K562 (cell line): ENCODE results near the gene MCM7. TPM values are rescaled to one million over a fixed set of nuclear protein-coding genes. Genes with fewer than 3 reads are reported as not detected.

Experiments used
- polyA plus RNA-seq, 8 experiments: library from polyadenylated mRNA; depleted of rRNA in 4 of 8; stranded (reverse) in 5 of 8; unstranded in 3 of 8; fragments of >200 nt; fragmentation: Nextera tagmentation in 2 of 8; fragmentation: Illumina TruSeq in 1 of 8; extraction: Ambion mirVana in 2 of 8; extraction: Trizol in 1 of 8; gene quantifications; 2 replicates each; pipeline versions ENCODE4 v1.2.1 to v1.2.3, GENCODE V29; 2011 to 2014; ENCODE audit warnings: inconsistent platforms in 1 of 8, missing spikeins in 1 of 8
- total RNA-seq, 7 experiments: library from RNA; depleted of rRNA in 6 of 7; stranded (reverse); fragments of >200 nt in 6 of 7; fragmentation: Illumina TruSeq in 2 of 7; extraction: Trizol in 2 of 7; gene quantifications; 2 replicates each; pipeline versions ENCODE4 v1.2.1 to v1.2.3, GENCODE V29; 2011 to 2021; ENCODE audit warnings: low replicate concordance in 1 of 7
- TF ChIP-seq, protein P1 (sequence below): fragments of 450-650 bp; IDR thresholded peaks from 2 replicates; pipeline ENCODE4 v1.6.1; 2016; ENCODE audit warnings: mild to moderate bottlenecking, moderate library complexity
- TF ChIP-seq, protein P2 (sequence below), 2 experiments: IDR thresholded peaks; 2 replicates each; pipeline ENCODE4 v1.6.1; 2011; ENCODE audit warnings: borderline replicate concordance in 1 of 2, control low read depth in 1 of 2, low read depth in 1 of 2, low read length in 1 of 2, mild to moderate bottlenecking in 1 of 2, mixed read lengths in 1 of 2, moderate library complexity in 1 of 2; ENCODE audit not compliant: insufficient read depth in 1 of 2, insufficient read length in 1 of 2, poor library complexity in 1 of 2, severe bottlenecking in 1 of 2; ENCODE audit errors: extremely low read depth in 1 of 2

MCM7 gene
- total and polyA plus RNA-seq, 9 of the 15 experiments (the other 6 are each of a cell fraction or from before 2014, with no cell fraction given), result 329 to 856 (median 437) TPM

- TF ChIP-seq, protein P1, sequence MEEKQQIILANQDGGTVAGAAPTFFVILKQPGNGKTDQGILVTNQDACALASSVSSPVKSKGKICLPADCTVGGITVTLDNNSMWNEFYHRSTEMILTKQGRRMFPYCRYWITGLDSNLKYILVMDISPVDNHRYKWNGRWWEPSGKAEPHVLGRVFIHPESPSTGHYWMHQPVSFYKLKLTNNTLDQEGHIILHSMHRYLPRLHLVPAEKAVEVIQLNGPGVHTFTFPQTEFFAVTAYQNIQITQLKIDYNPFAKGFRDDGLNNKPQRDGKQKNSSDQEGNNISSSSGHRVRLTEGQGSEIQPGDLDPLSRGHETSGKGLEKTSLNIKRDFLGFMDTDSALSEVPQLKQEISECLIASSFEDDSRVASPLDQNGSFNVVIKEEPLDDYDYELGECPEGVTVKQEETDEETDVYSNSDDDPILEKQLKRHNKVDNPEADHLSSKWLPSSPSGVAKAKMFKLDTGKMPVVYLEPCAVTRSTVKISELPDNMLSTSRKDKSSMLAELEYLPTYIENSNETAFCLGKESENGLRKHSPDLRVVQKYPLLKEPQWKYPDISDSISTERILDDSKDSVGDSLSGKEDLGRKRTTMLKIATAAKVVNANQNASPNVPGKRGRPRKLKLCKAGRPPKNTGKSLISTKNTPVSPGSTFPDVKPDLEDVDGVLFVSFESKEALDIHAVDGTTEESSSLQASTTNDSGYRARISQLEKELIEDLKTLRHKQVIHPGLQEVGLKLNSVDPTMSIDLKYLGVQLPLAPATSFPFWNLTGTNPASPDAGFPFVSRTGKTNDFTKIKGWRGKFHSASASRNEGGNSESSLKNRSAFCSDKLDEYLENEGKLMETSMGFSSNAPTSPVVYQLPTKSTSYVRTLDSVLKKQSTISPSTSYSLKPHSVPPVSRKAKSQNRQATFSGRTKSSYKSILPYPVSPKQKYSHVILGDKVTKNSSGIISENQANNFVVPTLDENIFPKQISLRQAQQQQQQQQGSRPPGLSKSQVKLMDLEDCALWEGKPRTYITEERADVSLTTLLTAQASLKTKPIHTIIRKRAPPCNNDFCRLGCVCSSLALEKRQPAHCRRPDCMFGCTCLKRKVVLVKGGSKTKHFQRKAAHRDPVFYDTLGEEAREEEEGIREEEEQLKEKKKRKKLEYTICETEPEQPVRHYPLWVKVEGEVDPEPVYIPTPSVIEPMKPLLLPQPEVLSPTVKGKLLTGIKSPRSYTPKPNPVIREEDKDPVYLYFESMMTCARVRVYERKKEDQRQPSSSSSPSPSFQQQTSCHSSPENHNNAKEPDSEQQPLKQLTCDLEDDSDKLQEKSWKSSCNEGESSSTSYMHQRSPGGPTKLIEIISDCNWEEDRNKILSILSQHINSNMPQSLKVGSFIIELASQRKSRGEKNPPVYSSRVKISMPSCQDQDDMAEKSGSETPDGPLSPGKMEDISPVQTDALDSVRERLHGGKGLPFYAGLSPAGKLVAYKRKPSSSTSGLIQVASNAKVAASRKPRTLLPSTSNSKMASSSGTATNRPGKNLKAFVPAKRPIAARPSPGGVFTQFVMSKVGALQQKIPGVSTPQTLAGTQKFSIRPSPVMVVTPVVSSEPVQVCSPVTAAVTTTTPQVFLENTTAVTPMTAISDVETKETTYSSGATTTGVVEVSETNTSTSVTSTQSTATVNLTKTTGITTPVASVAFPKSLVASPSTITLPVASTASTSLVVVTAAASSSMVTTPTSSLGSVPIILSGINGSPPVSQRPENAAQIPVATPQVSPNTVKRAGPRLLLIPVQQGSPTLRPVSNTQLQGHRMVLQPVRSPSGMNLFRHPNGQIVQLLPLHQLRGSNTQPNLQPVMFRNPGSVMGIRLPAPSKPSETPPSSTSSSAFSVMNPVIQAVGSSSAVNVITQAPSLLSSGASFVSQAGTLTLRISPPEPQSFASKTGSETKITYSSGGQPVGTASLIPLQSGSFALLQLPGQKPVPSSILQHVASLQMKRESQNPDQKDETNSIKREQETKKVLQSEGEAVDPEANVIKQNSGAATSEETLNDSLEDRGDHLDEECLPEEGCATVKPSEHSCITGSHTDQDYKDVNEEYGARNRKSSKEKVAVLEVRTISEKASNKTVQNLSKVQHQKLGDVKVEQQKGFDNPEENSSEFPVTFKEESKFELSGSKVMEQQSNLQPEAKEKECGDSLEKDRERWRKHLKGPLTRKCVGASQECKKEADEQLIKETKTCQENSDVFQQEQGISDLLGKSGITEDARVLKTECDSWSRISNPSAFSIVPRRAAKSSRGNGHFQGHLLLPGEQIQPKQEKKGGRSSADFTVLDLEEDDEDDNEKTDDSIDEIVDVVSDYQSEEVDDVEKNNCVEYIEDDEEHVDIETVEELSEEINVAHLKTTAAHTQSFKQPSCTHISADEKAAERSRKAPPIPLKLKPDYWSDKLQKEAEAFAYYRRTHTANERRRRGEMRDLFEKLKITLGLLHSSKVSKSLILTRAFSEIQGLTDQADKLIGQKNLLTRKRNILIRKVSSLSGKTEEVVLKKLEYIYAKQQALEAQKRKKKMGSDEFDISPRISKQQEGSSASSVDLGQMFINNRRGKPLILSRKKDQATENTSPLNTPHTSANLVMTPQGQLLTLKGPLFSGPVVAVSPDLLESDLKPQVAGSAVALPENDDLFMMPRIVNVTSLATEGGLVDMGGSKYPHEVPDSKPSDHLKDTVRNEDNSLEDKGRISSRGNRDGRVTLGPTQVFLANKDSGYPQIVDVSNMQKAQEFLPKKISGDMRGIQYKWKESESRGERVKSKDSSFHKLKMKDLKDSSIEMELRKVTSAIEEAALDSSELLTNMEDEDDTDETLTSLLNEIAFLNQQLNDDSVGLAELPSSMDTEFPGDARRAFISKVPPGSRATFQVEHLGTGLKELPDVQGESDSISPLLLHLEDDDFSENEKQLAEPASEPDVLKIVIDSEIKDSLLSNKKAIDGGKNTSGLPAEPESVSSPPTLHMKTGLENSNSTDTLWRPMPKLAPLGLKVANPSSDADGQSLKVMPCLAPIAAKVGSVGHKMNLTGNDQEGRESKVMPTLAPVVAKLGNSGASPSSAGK, result 0 out of 2 replicates have a peak, but pooled peaks have one; percentile 15
- TF ChIP-seq, protein P2, sequence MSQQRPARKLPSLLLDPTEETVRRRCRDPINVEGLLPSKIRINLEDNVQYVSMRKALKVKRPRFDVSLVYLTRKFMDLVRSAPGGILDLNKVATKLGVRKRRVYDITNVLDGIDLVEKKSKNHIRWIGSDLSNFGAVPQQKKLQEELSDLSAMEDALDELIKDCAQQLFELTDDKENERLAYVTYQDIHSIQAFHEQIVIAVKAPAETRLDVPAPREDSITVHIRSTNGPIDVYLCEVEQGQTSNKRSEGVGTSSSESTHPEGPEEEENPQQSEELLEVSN (IDR thresholded peaks at IDR 0.05; ENCODE audit: borderline replicate concordance in 1 of 2, extremely low read depth in 1 of 2, insufficient read depth in 1 of 2, insufficient read length in 1 of 2, low read depth in 1 of 2, low read length in 1 of 2, poor library complexity in 1 of 2, severe bottlenecking in 1 of 2), result peak in 1 of 2 experiments; percentile 47
Observed at GRCh38 chr7:100122067-100122466, 20.9 kb upstream of the MCM7 start (continued).
